NCI-H128 (cell line): Measurements from ENCODE around the gene NEU1.
"Not testable (repeated sequence)": the region's sequence is repeated elsewhere in the genome, so short reads cannot be mapped to it uniquely, and the experiment has no call there.

Source experiments
- DNase-seq: peaks from one replicate; lab custom pipeline; 2025; ENCODE audit not compliant: unreplicated experiment; lab: John Stamatoyannopoulos, UW

NEU1 gene

GRCh38 chr6:31875877-31876276 is 13.3 kb upstream of the NEU1 start:
- DNase-seq, result no peak

DNA sequence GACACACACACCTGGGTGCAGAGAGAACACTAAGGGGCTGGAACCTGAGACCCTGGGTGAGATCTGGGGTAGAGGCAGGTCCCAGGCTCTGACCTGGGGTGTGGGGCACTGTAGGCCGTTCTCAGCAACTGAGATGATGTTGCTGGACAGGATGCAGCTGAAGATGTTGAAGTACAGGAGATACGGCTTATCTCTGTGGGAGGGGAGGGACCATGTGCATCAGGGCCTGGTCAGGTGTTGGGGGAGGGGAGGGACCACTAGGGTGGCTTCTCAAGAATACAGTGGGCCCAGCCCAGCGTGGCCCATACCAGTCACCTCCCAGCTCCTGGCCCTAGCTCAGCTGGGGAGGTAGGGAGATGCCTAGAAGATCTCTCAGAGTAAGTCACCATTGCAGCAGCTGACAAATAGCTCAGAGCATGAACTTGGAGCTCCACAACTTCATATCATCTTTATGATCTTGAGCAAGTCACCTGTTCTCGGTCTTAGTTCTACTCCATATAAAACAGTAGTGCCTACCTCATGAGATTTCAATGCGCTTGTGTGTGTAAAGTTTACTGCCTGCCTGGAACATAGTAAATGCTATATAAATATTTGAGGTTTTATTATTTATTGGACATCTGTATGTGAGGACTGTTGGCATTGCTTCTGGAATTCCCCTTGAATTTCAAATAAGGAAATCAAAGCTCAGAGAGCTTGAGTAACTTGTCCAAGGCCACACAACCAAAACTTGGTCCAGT is 12.4 kb upstream of the NEU1 start:
- no peak for DNase-seq

DNA sequence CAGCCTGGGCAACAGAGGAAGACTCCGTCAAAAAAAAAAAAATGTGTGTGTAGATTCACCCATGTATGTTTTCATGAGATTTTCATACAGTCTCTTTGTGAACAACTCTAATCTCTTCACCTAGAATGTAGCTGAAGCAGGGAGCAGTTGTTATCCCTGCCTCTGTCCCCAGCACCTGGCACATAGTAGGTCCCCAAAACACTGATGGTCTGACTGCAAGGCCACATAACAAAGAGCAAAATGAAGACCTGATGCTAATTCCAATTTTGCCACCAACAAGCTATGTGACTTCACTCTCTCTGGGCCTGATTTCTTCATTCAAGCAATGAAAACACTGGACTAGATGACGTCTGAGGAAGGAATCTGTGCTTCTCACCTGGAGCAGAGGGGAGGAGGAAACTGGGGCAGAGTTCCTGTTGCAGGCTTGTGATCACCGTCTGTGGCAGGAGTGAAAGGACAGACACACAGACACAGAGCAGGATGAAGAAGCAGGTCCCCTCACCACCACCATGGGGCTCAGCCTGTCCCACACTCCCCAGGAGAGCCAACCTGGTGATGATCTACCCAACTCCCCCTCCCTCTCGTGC is 11.6 kb upstream of the NEU1 start:
- no peak for DNase-seq

DNA sequence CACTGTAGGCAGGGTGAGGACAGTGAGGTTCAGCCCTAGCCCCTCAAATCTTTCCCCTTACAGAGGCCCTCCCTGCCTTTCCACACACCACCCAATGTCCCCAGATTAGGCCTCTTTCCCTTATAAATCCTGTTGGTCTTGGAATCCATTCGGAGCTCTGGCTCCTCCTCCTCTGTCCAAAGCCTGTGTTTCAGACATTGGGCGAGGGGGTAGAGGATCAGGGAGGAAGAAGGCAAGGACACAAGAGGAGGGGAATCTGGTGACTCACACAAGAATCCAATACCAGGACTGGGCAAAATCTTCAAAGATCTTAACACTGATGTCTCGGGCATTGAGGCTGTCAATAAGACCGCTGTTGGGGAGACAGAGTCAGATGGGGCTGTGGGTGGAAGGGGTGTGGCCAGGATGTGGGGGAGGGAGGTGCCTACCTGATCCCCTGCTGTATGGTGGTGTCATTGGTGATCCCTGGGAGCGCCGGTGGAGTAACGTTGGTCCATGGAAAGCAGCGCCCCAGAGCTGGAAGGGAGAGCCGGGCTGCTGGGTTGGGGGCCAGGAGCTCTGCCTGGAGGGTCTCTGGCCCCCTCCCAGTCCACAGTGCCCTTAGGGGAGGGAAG is 8.5 kb upstream of the NEU1 start:
- DNase-seq, result no peak

- no peak for DNase-seq
Observed at GRCh38 chr6:31870385-31870921, 7.8 kb upstream of the NEU1 start.

DNA sequence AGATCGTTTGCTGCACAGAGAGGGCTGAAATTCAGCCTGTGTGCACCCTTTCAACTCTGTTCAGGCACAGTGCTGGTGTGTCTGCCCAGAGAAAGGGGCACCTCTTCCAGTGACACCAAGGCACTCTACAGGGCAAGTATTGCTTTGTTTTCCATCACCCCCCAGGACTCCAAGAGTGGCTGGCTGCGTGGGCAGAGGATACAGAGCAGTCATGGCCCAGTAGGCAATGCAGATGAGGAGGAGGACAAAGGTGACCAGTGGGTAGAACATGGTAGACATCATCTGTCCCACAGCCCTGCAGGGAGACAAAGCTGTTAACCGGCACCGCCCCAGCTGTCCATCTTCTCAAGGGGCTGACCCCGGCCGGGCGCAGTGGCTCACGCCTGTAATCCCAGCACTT is 6.7 kb upstream of the NEU1 start:
- DNase-seq, result no peak

- not testable (repeated sequence) for DNase-seq
Observed at GRCh38 chr6:31868658-31868971, 6.0 kb upstream of the NEU1 start.

DNA sequence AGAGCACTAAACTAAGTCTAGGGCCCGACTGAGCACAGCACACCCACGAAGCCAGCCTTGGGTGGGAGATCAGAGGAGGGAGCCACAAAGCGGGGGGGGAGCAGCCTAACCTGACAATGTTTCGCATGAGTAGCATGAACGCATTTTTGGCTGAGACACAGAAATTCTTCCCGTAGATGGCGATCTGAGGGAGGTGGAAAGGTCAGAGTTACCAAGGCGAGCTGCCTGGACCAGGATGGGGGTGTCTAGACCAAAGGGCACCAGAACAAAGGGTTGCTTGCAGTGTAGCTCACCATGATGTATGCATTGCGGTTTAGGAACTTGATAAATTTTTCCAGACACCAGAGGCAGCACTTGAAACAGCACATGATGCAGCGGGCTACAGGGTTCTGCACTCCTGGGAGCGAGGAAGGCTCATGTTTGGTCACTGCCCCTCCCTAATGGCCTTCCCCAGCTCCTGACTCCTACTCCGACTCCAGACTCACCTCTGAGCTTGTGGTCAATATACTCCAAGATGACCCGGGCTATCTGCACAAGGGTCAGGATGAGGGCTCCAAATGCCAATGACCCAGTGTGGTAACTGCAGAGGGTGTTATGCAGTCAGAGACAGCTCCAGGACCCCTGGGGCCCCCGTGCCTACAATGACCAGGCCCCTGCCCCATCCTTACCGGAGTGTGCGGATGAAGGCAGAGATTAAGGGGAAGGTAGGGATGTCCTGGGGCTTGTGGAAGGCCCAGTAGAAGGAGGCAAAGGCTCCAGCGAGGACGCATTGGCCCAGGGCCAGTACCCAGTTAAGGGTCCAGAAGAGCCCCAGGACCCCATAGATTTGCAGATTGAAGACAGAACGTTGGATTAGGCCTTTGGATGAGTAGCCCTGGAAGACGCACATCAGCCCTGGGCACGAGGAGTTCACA is 2.8 kb upstream of the NEU1 start:
- DNase-seq, result no peak

GRCh38 chr6:31864818-31865204 is 2.2 kb upstream of the NEU1 start:
- no peak for DNase-seq

DNA sequence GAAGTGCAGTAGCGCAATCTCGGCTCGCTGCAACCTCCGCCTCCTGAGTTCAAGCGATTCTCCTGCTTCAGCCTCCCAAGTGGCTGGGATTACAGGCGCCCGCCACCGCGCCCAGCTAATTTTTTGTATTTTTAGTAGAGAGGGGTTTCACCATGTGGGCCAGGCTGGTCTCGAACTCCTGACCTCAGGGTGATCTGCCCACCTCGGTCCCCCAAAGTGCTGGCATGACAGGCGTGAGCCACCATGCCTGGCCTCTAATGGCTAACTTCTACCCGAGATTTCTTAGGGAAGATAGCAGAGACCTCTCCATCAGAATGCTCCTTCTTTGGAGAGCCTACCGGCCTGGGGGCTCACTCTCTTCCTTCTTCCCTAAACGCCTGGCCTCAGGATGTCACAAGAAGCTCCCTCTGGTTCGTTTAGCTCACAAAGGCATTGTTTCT is 1.5 kb upstream of the NEU1 start:
- not testable (repeated sequence) for DNase-seq

- no peak for DNase-seq
Observed at GRCh38 chr6:31861919-31862343, 690 bp downstream of the NEU1 start.

GRCh38 chr6:31861150-31861549 is 1.5 kb downstream of the NEU1 start:
- no peak for DNase-seq

DNA sequence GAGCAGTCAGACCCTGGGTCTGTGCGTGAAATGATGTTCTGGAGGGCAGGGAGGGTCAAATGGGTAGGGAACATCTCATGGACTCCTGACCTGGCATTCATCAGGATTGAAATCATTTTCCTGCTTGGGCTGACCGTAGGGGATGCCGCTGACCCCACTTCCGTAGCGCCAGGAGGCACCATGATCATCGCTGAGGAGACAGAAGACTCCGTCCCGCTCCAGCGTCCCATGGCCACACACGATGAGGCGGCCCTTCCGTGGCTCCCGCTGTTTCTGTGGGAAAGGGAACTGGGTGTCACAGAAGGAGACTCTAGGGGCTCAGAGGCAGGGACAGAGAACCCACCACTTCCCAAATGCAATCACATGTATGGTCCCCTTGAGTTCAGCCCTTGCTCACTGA is 2.3 kb downstream of the NEU1 start:
- no peak for DNase-seq

GRCh38 chr6:31859923-31860322 is 2.7 kb downstream of the NEU1 start:
- DNase-seq, result no peak

- DNase-seq, result no peak
Observed at GRCh38 chr6:31858707-31859106, 3.9 kb downstream of the NEU1 start.

GRCh38 chr6:31857774-31858173 is 4.8 kb downstream of the NEU1 start:
- DNase-seq, result not testable (repeated sequence)

GRCh38 chr6:31851980-31852718 is 10.5 kb downstream of the NEU1 start:
- DNase-seq, result not testable (repeated sequence)

- no peak for DNase-seq
Observed at GRCh38 chr6:31851485-31851832, 11.2 kb downstream of the NEU1 start.

- DNase-seq, result no peak
Observed at GRCh38 chr6:31850765-31851484, 11.7 kb downstream of the NEU1 start.
